Activated CD4-positive, alpha-beta T cell treated with anti-CD3 and anti-CD28 coated beads for 4 hours (primary cell): ENCODE data around the gene SCD5.

Experiments
- DNase-seq, 2 donors: peaks; one replicate each; pipeline ENCODE4 v3.0.0-alpha.2; 2020

SCD5 gene

GRCh38 chr4:82792912-82793649, 5.5 kb downstream of the SCD5 start:
- no peak for DNase-seq

- no peak for DNase-seq
These were observed 7.4 kb downstream of the SCD5 start for GRCh38 chr4:82791179-82791578.

DNA sequence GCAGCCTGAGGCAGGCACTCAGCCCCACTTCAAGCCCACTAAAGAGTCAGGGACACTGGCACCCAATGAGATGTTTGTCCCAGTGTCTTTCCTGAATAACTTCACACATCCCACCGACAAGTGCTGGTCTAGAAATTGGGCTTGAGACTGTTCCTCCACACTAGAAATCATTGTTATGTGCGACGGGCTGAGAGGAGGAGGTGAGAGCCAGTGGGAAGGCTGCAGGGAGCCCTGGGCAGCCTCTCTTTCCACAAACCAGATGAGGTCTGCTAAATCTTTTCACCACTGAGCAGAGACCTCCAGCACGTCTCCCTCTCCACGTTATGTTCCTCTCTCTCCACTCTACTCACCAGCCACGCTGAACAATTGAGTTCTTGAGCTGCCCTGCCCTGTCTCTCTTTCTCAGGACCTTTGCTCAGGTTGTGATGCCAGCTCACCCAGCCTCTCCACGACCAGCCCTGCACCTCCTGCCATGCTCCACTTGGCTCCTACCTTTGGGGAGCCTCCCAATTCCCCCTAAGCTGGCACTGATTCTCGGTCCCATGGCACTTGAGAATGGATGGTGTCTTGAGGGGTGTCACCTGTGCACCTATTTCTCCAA, 8.4 kb downstream of the SCD5 start:
- no peak for DNase-seq

GRCh38 chr4:82789025-82789776, 9.4 kb downstream of the SCD5 start:
- no peak for DNase-seq

DNA sequence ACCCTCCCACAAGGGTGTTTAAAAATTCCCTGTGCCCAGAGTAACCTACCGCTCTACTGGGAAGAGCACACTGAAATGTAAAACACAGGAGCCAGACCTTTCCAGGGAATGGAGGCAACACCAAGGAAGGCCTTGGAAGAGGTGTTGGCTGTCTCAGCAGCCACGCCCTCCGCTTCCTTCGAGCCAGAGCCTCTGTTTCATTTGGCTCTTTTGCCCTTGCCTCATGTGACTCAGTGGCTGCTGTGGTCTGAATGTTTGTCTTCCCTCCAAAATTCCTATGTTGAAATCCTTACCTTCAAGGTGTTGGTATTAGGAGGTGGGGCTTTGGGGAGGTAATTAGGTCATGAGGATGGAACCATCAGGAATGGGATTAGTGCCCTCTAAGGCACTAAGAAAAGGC, 11.3 kb downstream of the SCD5 start:
- DNase-seq, result no peak

- DNase-seq, result no peak
These were observed 11.8 kb downstream of the SCD5 start for GRCh38 chr4:82786828-82787227.

DNA sequence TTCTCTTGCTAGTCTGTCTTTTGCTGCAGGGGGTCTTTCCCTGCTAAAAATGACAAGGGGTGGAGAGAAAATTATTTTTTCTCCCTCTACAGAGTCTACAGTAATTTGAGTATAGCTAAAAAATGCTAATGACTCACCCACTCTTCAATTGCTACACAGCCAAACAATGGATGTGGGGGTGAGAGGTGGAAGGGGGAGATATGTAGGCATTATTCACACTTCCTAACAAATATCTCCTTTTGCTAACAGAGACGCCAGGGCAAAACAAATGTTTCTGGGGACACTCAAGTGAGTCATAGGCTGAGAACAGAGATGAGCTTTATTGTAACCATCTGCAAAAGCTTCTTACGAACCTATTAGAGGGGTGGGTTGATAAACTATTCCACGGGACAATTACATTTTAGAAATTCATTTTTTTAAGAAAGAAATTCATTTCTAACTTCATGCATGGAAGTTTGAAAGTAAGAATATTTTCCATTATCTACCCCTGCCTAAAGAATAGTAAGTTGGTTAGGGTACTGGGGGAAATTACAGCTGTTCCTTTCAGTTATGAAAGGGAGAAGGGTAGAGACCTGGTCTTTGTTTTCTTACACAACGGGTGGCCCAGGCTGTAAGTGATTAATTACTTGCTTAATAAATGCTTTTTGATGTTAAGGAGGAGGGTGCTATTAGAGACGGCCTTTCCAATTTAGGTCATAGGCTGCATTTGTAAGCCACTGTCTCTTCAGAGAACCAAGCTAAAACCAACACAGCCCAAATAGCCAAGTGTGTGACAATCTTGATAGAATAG, 12.8 kb downstream of the SCD5 start:
- no peak for DNase-seq

- no peak for DNase-seq
These were observed 13.7 kb downstream of the SCD5 start for GRCh38 chr4:82784681-82785610.

- no peak for DNase-seq
These were observed 15.8 kb downstream of the SCD5 start for GRCh38 chr4:82782626-82783345.

GRCh38 chr4:82780752-82781231, 17.8 kb downstream of the SCD5 start:
- no peak for DNase-seq

DNA sequence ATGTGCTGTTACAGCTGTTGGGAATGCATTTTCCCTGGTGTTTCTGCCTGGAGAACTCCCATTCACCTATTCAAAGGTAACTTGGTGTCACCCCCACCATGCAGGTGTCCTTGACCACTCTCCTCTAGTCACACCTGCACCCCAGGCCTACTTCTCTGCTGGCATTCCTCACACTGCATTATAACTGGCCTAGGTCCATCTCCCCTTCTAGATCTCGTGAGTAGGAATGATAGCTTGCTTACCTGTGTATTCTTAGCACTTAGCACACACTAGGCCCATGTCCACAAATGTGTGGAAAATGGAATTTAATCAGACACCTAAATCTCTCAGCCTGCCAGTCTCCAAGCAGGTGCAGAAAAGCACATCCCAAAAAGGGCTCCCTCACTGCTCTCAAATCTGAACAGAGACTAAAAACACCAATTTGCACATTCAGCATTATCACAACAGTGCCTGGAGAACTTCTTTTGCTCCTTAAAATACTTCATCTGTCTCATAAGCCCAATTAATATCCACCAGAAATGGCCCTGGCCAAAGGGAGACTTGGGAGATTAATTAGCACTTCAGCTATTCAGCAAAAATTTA, 18.3 kb downstream of the SCD5 start:
- DNase-seq, result no peak

GRCh38 chr4:82779032-82779431, 19.6 kb downstream of the SCD5 start:
- DNase-seq, result no peak

- no peak for DNase-seq
These were observed 20.6 kb downstream of the SCD5 start for GRCh38 chr4:82777857-82778525.

DNA sequence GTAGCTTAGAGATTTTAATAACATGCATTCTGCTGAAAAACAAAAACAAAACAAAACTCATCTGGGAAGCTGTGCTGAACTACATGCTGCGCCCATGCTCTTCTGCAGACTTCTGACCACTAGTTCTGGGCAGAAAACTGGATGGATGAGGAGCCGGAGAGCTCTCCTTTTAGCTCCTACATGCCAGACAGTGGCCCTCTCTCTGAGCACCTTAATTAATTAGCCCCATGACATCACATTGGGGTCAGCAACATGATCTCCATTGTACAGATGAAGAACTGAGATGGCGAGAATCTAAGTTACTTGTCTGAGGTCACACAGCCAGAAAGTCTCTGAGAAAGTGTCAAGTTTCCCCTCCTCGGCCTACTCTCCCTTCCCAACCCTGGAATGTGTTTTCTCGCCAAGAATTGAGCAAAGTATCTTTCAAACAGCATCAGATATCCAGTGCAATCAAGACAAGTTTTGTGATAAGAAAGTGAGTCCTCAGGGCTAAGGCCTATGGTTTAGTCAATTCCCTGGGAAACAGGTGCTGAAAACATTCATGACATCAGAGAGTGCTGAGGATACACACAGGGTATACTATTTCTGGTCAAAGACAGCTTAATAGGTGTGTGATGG, 21.6 kb downstream of the SCD5 start:
- DNase-seq, result no peak

DNA sequence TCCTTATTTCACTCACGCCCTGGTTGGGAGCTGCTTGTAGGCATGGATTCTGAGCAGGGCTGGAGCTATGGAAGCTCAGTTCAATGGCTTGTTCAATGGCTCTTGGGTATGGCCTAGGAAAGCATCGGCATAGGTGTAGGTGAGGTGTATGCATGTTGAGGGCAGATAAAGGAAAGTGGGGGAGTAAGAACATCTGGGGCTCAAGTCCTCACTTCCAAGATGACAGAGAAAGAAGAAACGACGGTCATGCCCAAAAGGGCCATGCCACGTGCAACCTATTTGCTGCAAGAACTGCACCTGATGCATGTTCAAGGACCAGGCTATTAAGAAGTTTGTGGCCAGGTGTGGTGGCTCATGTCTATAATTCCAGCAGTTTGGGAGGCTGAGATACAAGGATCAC, 23.4 kb downstream of the SCD5 start:
- no peak for DNase-seq

DNA sequence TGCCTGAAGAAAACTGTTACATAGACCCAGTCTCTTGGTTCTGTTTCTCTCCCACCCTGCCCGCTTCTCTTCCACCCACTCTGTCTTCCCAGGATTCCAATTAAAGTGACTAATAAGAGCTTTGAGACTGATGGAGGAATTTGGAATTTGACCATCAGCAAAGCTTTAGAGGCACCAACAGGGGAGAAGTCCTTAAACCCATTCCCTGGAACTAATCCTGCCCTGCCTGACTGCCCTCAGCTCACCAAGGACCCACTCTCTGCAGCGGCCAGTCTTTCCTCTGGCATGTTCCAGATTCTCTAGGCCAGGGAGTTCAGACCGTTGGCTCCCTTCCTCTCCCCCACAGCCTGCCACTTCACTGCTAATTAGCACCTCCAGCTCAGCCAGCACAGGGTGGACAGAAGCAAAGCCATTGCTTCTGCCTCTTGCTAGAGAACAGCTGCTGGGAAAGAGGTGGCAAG, 23.9 kb downstream of the SCD5 start:
- DNase-seq, result no peak

- no peak for DNase-seq
These were observed 25.5 kb downstream of the SCD5 start for GRCh38 chr4:82773057-82773456.

- DNase-seq, result no peak
These were observed 28.0 kb downstream of the SCD5 start for GRCh38 chr4:82770607-82771006.

GRCh38 chr4:82765134-82765533, 33.5 kb downstream of the SCD5 start:
- DNase-seq, result no peak

- DNase-seq, result no peak
These were observed 37.4 kb downstream of the SCD5 start for GRCh38 chr4:82761229-82761628.
